Endothelial cell of hepatic sinusoid (primary cell): ENCODE results near the gene DOP1B.

Experiments used
- in situ Hi-C: cut with HindIII; loops from 2 replicates; pipeline ENCODE4 v1.10.0; 2017; ENCODE audit warnings: low sequenced_read_pairs

DOP1B gene

GRCh38 chr21:36200081-36200561 lies 43.5 kb downstream of the DOP1B start:
- in situ Hi-C loops = no loop called here

- in situ Hi-C loops = no loop called here
These were observed 46.3 kb downstream of the DOP1B start for GRCh38 chr21:36202726-36203602.

GRCh38 chr21:36203603-36203889 lies 46.9 kb downstream of the DOP1B start:
- in situ Hi-C loops = no loop called here

GRCh38 chr21:36204980-36205379 lies 48.4 kb downstream of the DOP1B start:
- in situ Hi-C loops = no loop called here

GRCh38 chr21:36205962-36206361 lies 49.3 kb downstream of the DOP1B start:
- in situ Hi-C loops = no loop called here
